Prostate gland (tissue), 2 donors: ENCODE measurements around the gene ZNF827. TPM values are rescaled to one million over a fixed set of nuclear protein-coding genes. Genes with fewer than 3 reads are reported as not detected.

Experiments used
- DNase-seq: peaks from one replicate; pipeline ENCODE4 v3.0.0-alpha.2; 2019; ENCODE audit warnings: low spot score
- H3K27ac ChIP-seq, 2 donors: fragments of 200-600 bp; sonication (generic); 2 replicates each; pipeline ENCODE4 v1.5.1; 2017 to 2019
- H3K27me3 ChIP-seq: fragments of 200-600 bp; sonication (generic); replicated peaks from 2 replicates; pipeline ENCODE4 v1.5.1; 2019; ENCODE audit not compliant: insufficient read depth
- H3K36me3 ChIP-seq, 2 donors: fragments of 200-600 bp; sonication (generic); 1 replicate in 1 of 2; 2 replicates in 1 of 2; pipeline versions ENCODE4 v1.5.1 to v1.8.1; 2017 to 2019
- H3K4me1 ChIP-seq: fragments of 200-600 bp; sonication (generic); replicated peaks from 2 replicates; pipeline ENCODE4 v1.5.1; 2019
- H3K4me3 ChIP-seq, 2 donors: fragments of 200-600 bp; sonication (generic); 2 replicates each; pipeline ENCODE4 v1.5.1; 2017 to 2019
- H3K9me3 ChIP-seq: fragments of 200-600 bp; sonication (generic); 2 replicates; pipeline ENCODE4 v1.5.1; 2017
- POLR2A ChIP-seq: fragments of 450-650 bp; IDR thresholded peaks from one replicate; pipeline ENCODE4 v1.6.1; 2016; ENCODE audit warnings: antibody characterized with exemption, mild to moderate bottlenecking
- POLR2AphosphoS5 ChIP-seq: sonication (generic); formaldehyde crosslinking; IDR thresholded peaks from one replicate; pipeline ENCODE4 v1.6.1; 2017; ENCODE audit warnings: antibody characterized with exemption
- WGBS: methylation state at CpG from one replicate; pipeline ENCODE4 v1.1.5; 2018; 5-methylcytosine and 5-hydroxymethylcytosine counted together
- intact Hi-C: fragments of 100-400 bp; cut with DNase I; formaldehyde crosslinking; loops from one replicate; pipeline ENCODE4 v1.14.2; 2022
- total RNA-seq, 2 donors: library from RNA; depleted of rRNA; stranded (reverse); fragments of >200 nt; gene quantifications; one replicate each; pipeline ENCODE4 v1.1.0, GENCODE V29; 2016
- TF ChIP-seq, protein P1 (sequence below), 4 experiments: fragments of 200-600 bp in 2 of 4; fragments of 450-650 bp in 2 of 4; sonication (generic) in 2 of 4; IDR thresholded peaks; 1 replicate in 3 of 4; 2 replicates in 1 of 4; pipeline ENCODE4 v1.5.1; 2016 to 2019; ENCODE audit warnings: antibody characterized with exemption in 4 of 4, mild to moderate bottlenecking in 2 of 4, moderate library complexity in 2 of 4

Gene ZNF827, protein sequence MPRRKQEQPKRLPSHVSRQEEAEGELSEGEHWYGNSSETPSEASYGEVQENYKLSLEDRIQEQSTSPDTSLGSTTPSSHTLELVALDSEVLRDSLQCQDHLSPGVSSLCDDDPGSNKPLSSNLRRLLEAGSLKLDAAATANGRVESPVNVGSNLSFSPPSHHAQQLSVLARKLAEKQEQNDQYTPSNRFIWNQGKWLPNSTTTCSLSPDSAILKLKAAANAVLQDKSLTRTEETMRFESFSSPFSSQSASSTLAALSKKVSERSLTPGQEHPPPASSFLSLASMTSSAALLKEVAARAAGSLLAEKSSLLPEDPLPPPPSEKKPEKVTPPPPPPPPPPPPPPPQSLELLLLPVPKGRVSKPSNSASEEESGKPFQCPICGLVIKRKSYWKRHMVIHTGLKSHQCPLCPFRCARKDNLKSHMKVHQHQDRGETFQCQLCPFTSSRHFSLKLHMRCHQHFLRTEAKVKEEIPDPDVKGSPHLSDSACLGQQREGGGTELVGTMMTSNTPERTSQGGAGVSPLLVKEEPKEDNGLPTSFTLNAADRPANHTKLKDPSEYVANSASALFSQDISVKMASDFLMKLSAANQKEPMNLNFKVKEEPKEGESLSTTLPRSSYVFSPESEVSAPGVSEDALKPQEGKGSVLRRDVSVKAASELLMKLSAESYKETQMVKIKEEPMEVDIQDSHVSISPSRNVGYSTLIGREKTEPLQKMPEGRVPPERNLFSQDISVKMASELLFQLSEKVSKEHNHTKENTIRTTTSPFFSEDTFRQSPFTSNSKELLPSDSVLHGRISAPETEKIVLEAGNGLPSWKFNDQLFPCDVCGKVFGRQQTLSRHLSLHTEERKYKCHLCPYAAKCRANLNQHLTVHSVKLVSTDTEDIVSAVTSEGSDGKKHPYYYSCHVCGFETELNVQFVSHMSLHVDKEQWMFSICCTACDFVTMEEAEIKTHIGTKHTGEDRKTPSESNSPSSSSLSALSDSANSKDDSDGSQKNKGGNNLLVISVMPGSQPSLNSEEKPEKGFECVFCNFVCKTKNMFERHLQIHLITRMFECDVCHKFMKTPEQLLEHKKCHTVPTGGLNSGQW
- total RNA-seq: 100 to 1,000 TPM; 221 to 286 TPM

DNA sequence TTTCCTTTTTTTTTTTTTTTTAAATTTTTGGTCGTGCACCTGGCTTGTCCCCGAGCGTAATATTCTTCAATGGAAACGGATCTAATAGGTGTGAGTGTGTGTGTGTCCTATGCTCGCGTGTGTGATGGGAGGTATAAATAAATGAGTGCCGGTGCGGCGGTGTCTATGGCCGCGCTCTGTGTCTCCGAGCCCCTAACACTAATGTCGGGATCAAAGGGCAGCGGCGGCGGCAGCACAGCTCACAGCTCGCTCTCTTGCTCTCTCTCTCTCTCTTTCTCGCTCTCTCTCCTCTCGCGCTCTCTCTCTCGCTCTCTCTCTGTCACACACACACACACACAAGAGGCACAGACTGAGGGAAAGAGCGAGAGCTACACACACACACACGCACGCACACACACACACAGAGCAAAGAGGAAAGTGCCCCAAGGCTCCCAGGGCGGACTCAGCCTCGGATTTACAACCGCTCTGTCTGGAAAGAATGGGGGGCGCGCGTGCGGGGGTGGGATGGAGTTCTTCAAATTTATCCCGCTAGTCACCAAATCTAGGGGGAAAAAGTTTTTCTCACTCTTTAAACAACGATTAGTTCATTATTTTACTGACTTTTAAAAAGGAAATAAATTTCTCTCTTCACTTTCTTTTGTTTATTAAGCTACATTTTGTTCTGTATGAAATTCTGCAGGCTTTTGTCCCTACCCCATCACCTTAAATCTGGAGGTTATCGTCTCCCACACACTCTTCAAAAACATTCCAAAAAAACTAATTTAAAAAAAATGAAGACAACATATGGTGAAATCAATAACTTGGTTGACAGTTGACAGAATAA, at the start of gene ZNF827:
Gene ZNF827 (minus strand): TSS at position 206 of the 823 bp plus-strand sequence. CDS start 416 bp downstream, outside the sequence.
- DNase-seq: peak; percentile 57
- H3K27me3 ChIP-seq: no peaks in the 10 kb centered on the region
- TF ChIP-seq POLR2AphosphoS5 (peak; percentile 18), POLR2A (peak; percentile 24)
- TF ChIP-seq, protein P1, sequence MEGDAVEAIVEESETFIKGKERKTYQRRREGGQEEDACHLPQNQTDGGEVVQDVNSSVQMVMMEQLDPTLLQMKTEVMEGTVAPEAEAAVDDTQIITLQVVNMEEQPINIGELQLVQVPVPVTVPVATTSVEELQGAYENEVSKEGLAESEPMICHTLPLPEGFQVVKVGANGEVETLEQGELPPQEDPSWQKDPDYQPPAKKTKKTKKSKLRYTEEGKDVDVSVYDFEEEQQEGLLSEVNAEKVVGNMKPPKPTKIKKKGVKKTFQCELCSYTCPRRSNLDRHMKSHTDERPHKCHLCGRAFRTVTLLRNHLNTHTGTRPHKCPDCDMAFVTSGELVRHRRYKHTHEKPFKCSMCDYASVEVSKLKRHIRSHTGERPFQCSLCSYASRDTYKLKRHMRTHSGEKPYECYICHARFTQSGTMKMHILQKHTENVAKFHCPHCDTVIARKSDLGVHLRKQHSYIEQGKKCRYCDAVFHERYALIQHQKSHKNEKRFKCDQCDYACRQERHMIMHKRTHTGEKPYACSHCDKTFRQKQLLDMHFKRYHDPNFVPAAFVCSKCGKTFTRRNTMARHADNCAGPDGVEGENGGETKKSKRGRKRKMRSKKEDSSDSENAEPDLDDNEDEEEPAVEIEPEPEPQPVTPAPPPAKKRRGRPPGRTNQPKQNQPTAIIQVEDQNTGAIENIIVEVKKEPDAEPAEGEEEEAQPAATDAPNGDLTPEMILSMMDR (IDR thresholded peaks at IDR 0.05): peak in 1 of 4 experiments; percentile 6
- peaks cover 6% of the 10 kb centered on the region for H3K4me1 ChIP-seq
- H3K36me3 ChIP-seq: no peaks in the 10 kb centered on the region
- intact Hi-C loops: loop anchor here (5.0 to 10.0 kb wide), 2 partner anchors 52 to 764 kb away; no protein-coding TSS in a partner anchor
- peak within 1 kb of the TSS; percentile 72 to 79 for H3K4me3 ChIP-seq
- no peaks in the 10 kb centered on the region for H3K9me3 ChIP-seq
- WGBS: 2% methylated on average over 34 of the region's 34 CpGs
- H3K27ac ChIP-seq: peak within 1 kb of the TSS; percentile 96 to 97

DNA sequence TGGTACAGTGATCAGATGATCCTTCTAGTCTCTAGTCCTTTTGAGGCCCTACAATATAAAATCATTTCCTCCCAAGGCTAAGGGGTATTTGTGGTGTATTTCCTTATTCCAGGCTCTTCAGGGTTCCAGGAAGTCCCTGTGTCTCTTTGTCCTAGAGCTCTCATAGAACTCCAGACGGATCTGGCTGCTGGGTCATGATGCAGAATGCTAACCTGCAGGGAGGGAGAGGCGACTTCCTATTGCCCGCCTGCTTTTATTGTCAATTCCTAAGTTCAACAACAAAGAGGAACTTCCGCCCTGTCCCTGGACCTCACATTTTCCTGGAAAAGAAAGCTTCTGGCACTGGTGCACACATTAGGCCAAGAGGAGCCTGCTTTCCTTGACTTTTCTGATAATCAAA, 45.9 kb upstream of the ZNF827 start:
- DNase-seq: no peak
- WGBS: 78% methylated on average over 4 of the region's 4 CpGs
- Histone ChIP-seq H3K27me3 (no peaks in the 10 kb centered on the region), H3K27ac (no peak overlapping the region), H3K9me3 (no peaks in the 10 kb centered on the region), H3K4me1 (peaks cover 2% of the 10 kb centered on the region), H3K4me3 (no peak overlapping the region), H3K36me3 (no peaks in the 10 kb centered on the region)
- TF ChIP-seq POLR2AphosphoS5 (no peak), POLR2A (no peak)
- TF ChIP-seq, protein P1 (IDR thresholded peaks at IDR 0.05): no peak
- intact Hi-C loops: no loop called here

DNA sequence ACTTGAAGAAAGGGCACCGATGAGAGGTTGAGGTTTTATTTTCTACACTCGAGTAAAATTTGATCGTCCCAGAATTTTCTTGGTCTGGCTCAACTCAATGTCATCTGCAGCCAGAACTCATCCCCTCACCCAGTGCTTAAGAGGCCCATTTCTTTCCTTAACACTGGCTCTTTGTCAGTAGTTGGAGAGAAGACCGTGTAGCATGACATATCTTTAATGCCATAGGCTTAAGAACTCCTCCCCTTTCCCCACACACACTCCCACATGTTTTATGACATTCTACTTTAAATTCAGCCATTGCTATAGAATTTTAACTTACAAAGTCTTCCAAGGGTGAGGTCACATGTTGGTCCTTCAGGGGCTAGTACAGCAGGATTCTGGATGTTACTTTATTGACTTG, 44.2 kb upstream of the ZNF827 start:
- no peaks in the 10 kb centered on the region for H3K36me3 ChIP-seq
- no peak for DNase-seq
- 78% methylated on average over 4 of the region's 4 CpGs for whole genome bisulfite sequencing
- H3K4me3 ChIP-seq: no peak overlapping the region
- no peak overlapping the region for H3K27ac ChIP-seq
- no peaks in the 10 kb centered on the region for H3K27me3 ChIP-seq
- TF ChIP-seq, protein P1 (IDR thresholded peaks at IDR 0.05): no peak
- no peak for TF ChIP-seq POLR2AphosphoS5
- intact Hi-C loops: no loop called here
- H3K9me3 ChIP-seq: no peaks in the 10 kb centered on the region
- peaks cover 2% of the 10 kb centered on the region for H3K4me1 ChIP-seq

DNA sequence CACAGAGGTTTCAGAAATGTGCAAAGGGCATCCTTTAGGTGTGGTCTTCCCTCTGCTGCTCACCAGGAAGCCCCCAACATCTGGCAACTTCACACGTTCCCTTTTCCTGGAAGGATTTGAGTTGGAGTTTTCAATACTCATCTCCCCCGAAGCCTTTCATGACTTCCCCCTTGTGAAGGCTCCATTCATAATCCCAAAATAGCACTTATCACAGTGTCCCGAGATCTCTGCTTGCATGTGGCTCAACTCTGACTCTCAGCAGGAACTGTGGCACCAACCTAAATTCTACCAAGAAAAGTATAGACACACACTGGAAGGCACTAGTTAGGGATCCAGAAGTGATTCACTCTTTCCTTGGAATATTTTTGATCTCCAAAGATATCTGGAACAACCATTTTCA, 40.5 kb upstream of the ZNF827 start:
- H3K9me3 ChIP-seq: no peaks in the 10 kb centered on the region
- H3K27ac ChIP-seq: peak overlapping the region in 1 of 2 donors; percentile 40
- WGBS: 74% methylated on average over 3 of the region's 3 CpGs
- intact Hi-C loops: loop anchor here (10.0 kb wide), 1 partner anchor 186 kb away; no protein-coding TSS in a partner anchor
- no peaks in the 10 kb centered on the region for H3K27me3 ChIP-seq
- H3K4me1 ChIP-seq: peaks cover 2% of the 10 kb centered on the region
- no peaks in the 10 kb centered on the region for H3K36me3 ChIP-seq
- no peak overlapping the region for H3K4me3 ChIP-seq
- no peak for DNase-seq
- TF ChIP-seq POLR2AphosphoS5 (no peak), POLR2A (no peak)
- TF ChIP-seq, protein P1 (IDR thresholded peaks at IDR 0.05): no peak
